ENCODE results near the gene PNKD.
"Not testable (repeated sequence)": the region's sequence is repeated elsewhere in the genome, so short reads cannot be mapped to it uniquely, and the experiment has no call there.

Gene PNKD

GRCh38 chr2:218313356-218313755 lies 43.0 kb downstream of the PNKD start:
- H3K4me3 ChIP-seq, result no peak overlapping the region
- no peaks in the 10 kb centered on the region for H3K36me3 ChIP-seq
- H3K27me3 ChIP-seq, result no peaks in the 10 kb centered on the region
- H3K27ac ChIP-seq, result no peak overlapping the region
- TF ChIP-seq Cebpa-rat (IDR thresholded peaks at IDR 0.05), result no peak
- no peaks in the 10 kb centered on the region for H3K9me3 ChIP-seq
- H3K9ac ChIP-seq, result no peak overlapping the region
- no peak overlapping the region for H3K4me2 ChIP-seq
- peaks cover 15% of the 10 kb centered on the region for H3K4me1 ChIP-seq
- no peaks in the 10 kb centered on the region for H4K20me1 ChIP-seq

- H3K4me3 ChIP-seq, H4K20me1 ChIP-seq, H3K4me2 ChIP-seq, H3K9me3 ChIP-seq, H3K4me1 ChIP-seq, H3K27ac ChIP-seq, H3K9ac ChIP-seq, H3K27me3 ChIP-seq, H3K36me3 ChIP-seq: not testable (repeated sequence)
Measured at GRCh38 chr2:218314764-218315163, 44.4 kb downstream of the PNKD start.

- TF ChIP-seq Cebpa-rat (IDR thresholded peaks at IDR 0.05), result no peak
- H3K36me3 ChIP-seq, result no peaks in the 10 kb centered on the region
- H4K20me1 ChIP-seq, result no peaks in the 10 kb centered on the region
- peaks cover 9% of the 10 kb centered on the region for H3K4me1 ChIP-seq
- no peak overlapping the region for H3K27ac ChIP-seq
- no peak overlapping the region for H3K4me2 ChIP-seq
- H3K9me3 ChIP-seq, result no peaks in the 10 kb centered on the region
- no peak overlapping the region for H3K9ac ChIP-seq
- no peaks in the 10 kb centered on the region for H3K27me3 ChIP-seq
- H3K4me3 ChIP-seq, result no peak overlapping the region
Measured at GRCh38 chr2:218315397-218315796, 45.1 kb downstream of the PNKD start.

DNA sequence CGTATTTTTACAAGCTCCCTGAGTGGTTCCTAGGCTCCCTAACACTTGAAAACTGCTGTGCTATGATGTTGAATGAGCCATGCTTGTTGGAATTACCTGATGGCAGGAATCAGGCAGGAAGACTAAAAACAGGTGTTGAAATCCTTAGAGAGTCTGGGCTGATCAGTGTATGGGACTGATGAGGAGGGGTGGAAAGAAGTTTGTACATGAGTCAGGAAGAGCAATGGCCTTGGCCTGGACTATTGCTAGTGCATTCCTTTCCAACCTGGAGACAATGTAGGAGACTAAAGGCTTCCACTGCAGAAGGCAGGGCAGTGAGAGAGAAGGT lies 46.9 kb downstream of the PNKD start:
- Histone ChIP-seq H3K4me2 (no peak overlapping the region; the same call in 1 of the 2 replicates), H3K36me3 (no peaks in the 10 kb centered on the region), H3K27ac (no peak overlapping the region), H4K20me1 (no peaks in the 10 kb centered on the region), H3K9ac (no peak overlapping the region), H3K4me1 (peaks cover 27% of the 10 kb centered on the region), H3K4me3 (no peak overlapping the region), H3K9me3 (no peaks in the 10 kb centered on the region), H3K27me3 (no peaks in the 10 kb centered on the region)
- TF ChIP-seq Cebpa-rat (IDR thresholded peaks at IDR 0.05), result no peak

DNA sequence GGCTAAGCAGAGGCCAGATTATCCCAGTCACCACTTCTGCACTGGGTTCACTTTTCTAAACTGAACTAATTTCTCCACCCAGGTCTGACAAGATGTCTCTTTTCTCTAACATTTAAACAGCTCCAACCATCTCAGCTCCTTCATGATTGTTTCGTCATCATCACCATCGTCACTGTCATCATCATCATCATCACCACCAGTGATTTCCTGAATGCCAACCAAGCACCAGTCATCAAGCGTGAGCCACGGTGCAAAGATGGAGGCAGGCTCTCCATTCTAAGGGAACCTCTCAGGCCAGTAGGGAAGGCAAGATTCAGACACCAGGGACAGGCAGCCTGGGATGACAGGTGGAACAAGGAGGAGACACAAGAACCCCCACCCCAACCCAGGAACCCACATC lies 47.5 kb downstream of the PNKD start:
- H3K4me2 ChIP-seq, result no peak overlapping the region
- H3K4me1 ChIP-seq, result peaks cover 33% of the 10 kb centered on the region
- no peak overlapping the region for H3K4me3 ChIP-seq
- H4K20me1 ChIP-seq, result no peaks in the 10 kb centered on the region
- no peaks in the 10 kb centered on the region for H3K9me3 ChIP-seq
- no peaks in the 10 kb centered on the region for H3K27me3 ChIP-seq
- H3K9ac ChIP-seq, result no peak overlapping the region
- H3K27ac ChIP-seq, result no peak overlapping the region
- no peak for TF ChIP-seq Cebpa-rat (IDR thresholded peaks at IDR 0.05)
- H3K36me3 ChIP-seq, result no peaks in the 10 kb centered on the region

DNA sequence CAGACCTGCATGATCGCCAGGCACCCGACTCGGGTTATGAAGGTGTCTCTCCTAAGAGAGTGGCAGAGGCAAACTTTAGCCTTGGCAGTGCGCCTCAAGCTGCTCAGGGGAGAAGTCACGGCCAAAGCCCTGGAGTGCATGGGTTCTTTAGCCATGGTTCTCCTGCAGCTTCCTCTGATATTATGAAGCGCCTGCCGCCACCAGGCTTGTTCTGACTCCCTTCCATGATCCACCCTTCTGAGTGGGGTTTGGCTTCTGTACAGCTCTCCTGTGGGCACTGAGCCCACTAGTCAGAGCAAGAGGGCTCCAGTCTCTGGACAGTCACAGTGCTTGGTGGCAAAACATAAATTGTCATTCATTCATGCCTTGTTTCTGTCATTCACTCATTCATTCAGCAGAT lies 47.9 kb downstream of the PNKD start:
- H3K9me3 ChIP-seq, result no peaks in the 10 kb centered on the region
- TF ChIP-seq Cebpa-rat (IDR thresholded peaks at IDR 0.05), result no peak
- H3K27me3 ChIP-seq, result no peaks in the 10 kb centered on the region
- no peak overlapping the region for H3K27ac ChIP-seq
- no peak overlapping the region for H3K9ac ChIP-seq
- H4K20me1 ChIP-seq, result no peaks in the 10 kb centered on the region
- peaks cover 34% of the 10 kb centered on the region for H3K4me1 ChIP-seq
- H3K4me2 ChIP-seq, result no peak overlapping the region
- H3K36me3 ChIP-seq, result no peaks in the 10 kb centered on the region
- no peak overlapping the region for H3K4me3 ChIP-seq

DNA sequence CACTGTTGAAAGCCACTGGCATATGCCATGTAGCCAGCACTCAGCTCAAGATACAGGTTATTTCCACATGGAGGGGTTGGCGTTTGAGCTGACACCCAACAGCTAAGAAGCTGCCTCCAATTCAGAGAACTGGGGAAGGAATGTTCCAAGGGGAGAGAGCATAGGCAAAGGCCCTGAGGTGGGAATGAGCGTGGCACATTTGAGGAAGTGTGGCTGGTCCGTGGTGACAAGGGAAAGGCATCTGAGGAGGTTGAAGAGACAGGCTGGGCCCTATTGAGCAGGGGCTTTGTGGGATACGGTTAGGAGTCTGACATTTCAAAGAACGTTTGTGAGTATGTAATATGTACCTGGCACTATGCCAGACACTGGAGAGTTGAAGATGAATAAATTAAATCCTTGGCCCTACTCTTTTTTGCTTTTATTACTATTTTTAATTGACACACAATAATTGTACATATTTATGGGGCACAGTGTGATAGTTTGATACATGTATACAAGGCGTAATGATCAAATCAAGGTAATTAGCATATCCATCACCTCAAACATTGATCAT lies 49.6 kb downstream of the PNKD start:
- no peaks in the 10 kb centered on the region for H3K36me3 ChIP-seq
- no peaks in the 10 kb centered on the region for H3K9me3 ChIP-seq
- peaks cover 46% of the 10 kb centered on the region for H3K4me1 ChIP-seq
- no peak overlapping the region for H3K27ac ChIP-seq
- no peak for TF ChIP-seq Cebpa-rat (IDR thresholded peaks at IDR 0.05)
- H3K9ac ChIP-seq, result no peak overlapping the region
- no peak overlapping the region for H3K4me2 ChIP-seq
- no peak overlapping the region for H3K4me3 ChIP-seq
- no peaks in the 10 kb centered on the region for H3K27me3 ChIP-seq
- H4K20me1 ChIP-seq, result no peaks in the 10 kb centered on the region

GRCh38 chr2:218320704-218321336 lies 50.5 kb downstream of the PNKD start:
- Histone ChIP-seq H3K4me3 (no peak overlapping the region), H3K9me3 (no peaks in the 10 kb centered on the region), H3K27ac (no peak overlapping the region), H4K20me1 (no peaks in the 10 kb centered on the region), H3K27me3 (no peaks in the 10 kb centered on the region), H3K4me1 (peaks cover 46% of the 10 kb centered on the region), H3K4me2 (peak overlapping the region; percentile 33), H3K36me3 (no peaks in the 10 kb centered on the region), H3K9ac (no peak overlapping the region)
- no peak for TF ChIP-seq Cebpa-rat (IDR thresholded peaks at IDR 0.05)

DNA sequence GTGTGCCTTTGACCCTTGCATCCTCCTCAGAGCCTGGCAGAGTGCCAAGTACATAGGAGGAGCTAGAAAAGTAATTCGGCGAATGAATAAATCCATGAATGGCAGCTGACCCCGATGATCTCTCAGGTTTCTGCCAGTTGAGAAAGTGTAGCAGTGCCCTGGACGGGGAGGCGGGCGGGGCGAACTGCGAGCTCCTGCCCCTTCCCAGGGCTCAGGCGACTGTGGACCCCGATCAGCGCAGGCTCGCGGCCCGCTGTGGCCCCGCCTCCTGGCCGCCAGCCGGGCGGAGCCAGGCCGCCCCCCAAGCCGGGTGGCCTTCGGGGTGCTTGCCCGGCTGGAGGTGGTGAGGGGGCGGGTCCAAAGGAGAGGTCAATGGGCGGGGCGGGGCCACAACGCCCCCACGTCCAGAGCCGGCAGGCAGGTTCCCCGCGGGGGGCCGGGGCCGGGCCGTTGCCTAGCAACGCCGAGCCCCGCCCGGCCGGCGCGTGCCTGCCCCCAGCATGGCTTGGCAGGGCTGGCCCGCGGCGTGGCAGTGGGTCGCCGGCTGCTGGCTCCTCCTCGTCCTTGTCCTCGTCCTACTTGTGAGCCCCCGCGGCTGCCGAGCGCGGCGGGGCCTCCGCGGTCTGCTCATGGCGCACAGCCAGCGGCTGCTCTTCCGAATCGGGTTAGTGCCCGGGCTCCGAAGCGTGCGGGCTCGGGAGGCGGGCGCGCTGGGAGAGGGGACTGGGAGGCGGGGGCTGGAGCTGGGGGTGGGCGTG lies 52.6 kb downstream of the PNKD start:
- H3K4me3 ChIP-seq, result peak overlapping the region; percentile 77
- no peaks in the 10 kb centered on the region for H4K20me1 ChIP-seq
- H3K27me3 ChIP-seq, result no peaks in the 10 kb centered on the region
- H3K4me1 ChIP-seq, result peaks cover 52% of the 10 kb centered on the region
- H3K9ac ChIP-seq, result peak overlapping the region; percentile 67
- no peak for TF ChIP-seq Cebpa-rat (IDR thresholded peaks at IDR 0.05)
- no peak overlapping the region for H3K27ac ChIP-seq
- peak overlapping the region; percentile 99 for H3K4me2 ChIP-seq
- no peaks in the 10 kb centered on the region for H3K9me3 ChIP-seq
- H3K36me3 ChIP-seq, result no peaks in the 10 kb centered on the region
